ENCODE results near the gene ZNF275.

Gene ZNF275

GRCh38 chrX:153304988-153305736 is 28.8 kb upstream of the ZNF275 start:
- no peak for TF ChIP-seq NFIC (IDR thresholded peaks at IDR 0.05)
- TF ChIP-seq EP300 (IDR thresholded peaks at IDR 0.05; ENCODE audit: borderline replicate concordance), result no peak
- no peak for TF ChIP-seq TAF1 (IDR thresholded peaks at IDR 0.05; ENCODE audit: low read depth)
- no peak for TF ChIP-seq ZBTB7A (IDR thresholded peaks at IDR 0.05; ENCODE audit: low read depth)
- TF ChIP-seq USF1 (IDR thresholded peaks at IDR 0.05), result no peak
- TF ChIP-seq MAX (IDR thresholded peaks at IDR 0.05), result no peak
- no peak for TF ChIP-seq CEBPB (IDR thresholded peaks at IDR 0.05)
- no peak for TF ChIP-seq REST (IDR thresholded peaks at IDR 0.05; ENCODE audit: low read depth)
- TF ChIP-seq TCF12 (IDR thresholded peaks at IDR 0.05; ENCODE audit: low read depth), result no peak
- TF ChIP-seq TEAD4 (IDR thresholded peaks at IDR 0.05), result no peak
- TF ChIP-seq EGR1 (IDR thresholded peaks at IDR 0.05), result no peak
- TF ChIP-seq CREB1 (IDR thresholded peaks at IDR 0.05; ENCODE audit: low read depth), result no peak
- TF ChIP-seq YY1 (IDR thresholded peaks at IDR 0.05; ENCODE audit: low read depth), result no peak

- TF ChIP-seq NFIC (IDR thresholded peaks at IDR 0.05), result no peak
- TF ChIP-seq TEAD4 (IDR thresholded peaks at IDR 0.05), result no peak
- TF ChIP-seq CEBPB (IDR thresholded peaks at IDR 0.05), result no peak
- no peak for TF ChIP-seq YY1 (IDR thresholded peaks at IDR 0.05; ENCODE audit: low read depth)
- TF ChIP-seq EGR1 (IDR thresholded peaks at IDR 0.05), result no peak
- TF ChIP-seq MAX (IDR thresholded peaks at IDR 0.05), result no peak
- no peak for TF ChIP-seq EP300 (IDR thresholded peaks at IDR 0.05; ENCODE audit: borderline replicate concordance)
- TF ChIP-seq ZBTB7A (IDR thresholded peaks at IDR 0.05; ENCODE audit: low read depth), result no peak
- TF ChIP-seq TAF1 (IDR thresholded peaks at IDR 0.05; ENCODE audit: low read depth), result no peak
- no peak for TF ChIP-seq FOXM1 (IDR thresholded peaks at IDR 0.05; ENCODE audit: borderline replicate concordance, low read depth)
- TF ChIP-seq USF1 (IDR thresholded peaks at IDR 0.05), result no peak
- no peak for TF ChIP-seq CREB1 (IDR thresholded peaks at IDR 0.05; ENCODE audit: low read depth)
These were observed 28.0 kb upstream of the ZNF275 start for GRCh38 chrX:153305972-153306371.

GRCh38 chrX:153306527-153307115 is 27.3 kb upstream of the ZNF275 start:
- no peak for TF ChIP-seq CREB1 (IDR thresholded peaks at IDR 0.05; ENCODE audit: low read depth)
- TF ChIP-seq FOXM1 (IDR thresholded peaks at IDR 0.05; ENCODE audit: borderline replicate concordance, low read depth), result no peak
- TF ChIP-seq NFIC (IDR thresholded peaks at IDR 0.05), result no peak
- TF ChIP-seq USF1 (IDR thresholded peaks at IDR 0.05), result no peak
- TF ChIP-seq MAX (IDR thresholded peaks at IDR 0.05), result no peak

- TF ChIP-seq USF1 (IDR thresholded peaks at IDR 0.05) (no peak), MAX (IDR thresholded peaks at IDR 0.05) (no peak)
These were observed 26.4 kb upstream of the ZNF275 start for GRCh38 chrX:153307276-153308178.

GRCh38 chrX:153310901-153311300 is 23.1 kb upstream of the ZNF275 start:
- TF ChIP-seq NFIC (IDR thresholded peaks at IDR 0.05) (no peak), TCF12 (IDR thresholded peaks at IDR 0.05; ENCODE audit: low read depth) (no peak), ZBTB7A (IDR thresholded peaks at IDR 0.05; ENCODE audit: low read depth) (no peak), MAX (IDR thresholded peaks at IDR 0.05) (no peak), CREB1 (IDR thresholded peaks at IDR 0.05; ENCODE audit: low read depth) (no peak), RAD21 (IDR thresholded peaks at IDR 0.05; ENCODE audit: low read depth) (no peak), EP300 (IDR thresholded peaks at IDR 0.05; ENCODE audit: borderline replicate concordance) (no peak)
